Heart right ventricle (tissue), 16 donors: ENCODE data around the gene ATCAY. TPM values are rescaled to one million over a fixed set of nuclear protein-coding genes. Genes with fewer than 3 reads are reported as not detected.

ENCODE experiments used
- ATAC-seq, 8 donors: fragments of 200-7000 bp; cut with Tn5 transposase; one replicate each; pipeline ENCODE4 v1.9.1; 2020; ENCODE audit warnings: mild to moderate bottlenecking in 8 of 8, moderate library complexity in 8 of 8, moderate number of reproducible peaks in 1 of 8
- DNase-seq, 2 donors: peaks; one replicate each; pipeline ENCODE4 v3.0.0-alpha.2; 2020
- H3K27ac ChIP-seq, 10 donors: fragments of 200-600 bp; sonication (generic) in 2 of 10; one replicate each; pipeline versions ENCODE4 v1.5.0 to v1.8.0; 2020 to 2022; ENCODE audit warnings: mild to moderate bottlenecking in 3 of 10
- H3K27me3 ChIP-seq, 7 donors: fragments of 200-600 bp; one replicate each; pipeline ENCODE4 v1.8.0; 2021 to 2022; ENCODE audit warnings: mild to moderate bottlenecking in 2 of 7
- H3K36me3 ChIP-seq, 9 donors: fragments of 200-600 bp; sonication (generic) in 1 of 9; one replicate each; pipeline versions ENCODE4 v1.5.0 to v1.8.0; 2020 to 2022; ENCODE audit warnings: mild to moderate bottlenecking in 2 of 9
- H3K4me1 ChIP-seq, 9 donors: fragments of 200-600 bp; sonication (generic) in 1 of 9; one replicate each; pipeline versions ENCODE4 v1.5.0 to v1.8.0; 2020 to 2022; ENCODE audit warnings: mild to moderate bottlenecking in 4 of 9
- H3K4me3 ChIP-seq, 10 donors: fragments of 200-600 bp; sonication (generic) in 2 of 10; one replicate each; pipeline versions ENCODE4 v1.5.0 to v1.8.0; 2020 to 2022; ENCODE audit warnings: mild to moderate bottlenecking in 7 of 10, moderate library complexity in 2 of 10
- H3K9me3 ChIP-seq, 11 donors: fragments of 200-600 bp in 10 of 11; sonication (generic) in 2 of 11; one replicate each; pipeline versions ENCODE4 v1.5.0 to v1.8.0; 2013 to 2022; ENCODE audit warnings: mild to moderate bottlenecking in 2 of 11, control low read depth in 1 of 11, moderate library complexity in 1 of 11
- CTCF ChIP-seq, 9 donors: fragments of 200-600 bp; sonication (generic) in 2 of 9; IDR thresholded peaks; one replicate each; pipeline versions ENCODE4 v1.5.0 to v1.8.0; 2021 to 2022; ENCODE audit warnings: antibody characterized with exemption in 9 of 9, mild to moderate bottlenecking in 5 of 9, moderate library complexity in 1 of 9
- WGBS, 2 donors: extraction: QIAGEN DNeasy Blood & Tissue Kit; methylation state at CpG; one replicate each; pipeline ENCODE4 v1.1.7; 2013; ENCODE audit warnings: inconsistent platforms in 1 of 2; 5-methylcytosine and 5-hydroxymethylcytosine counted together
- intact Hi-C, 10 donors: fragments of 100-400 bp; cut with DNase I; formaldehyde crosslinking; loops; one replicate each; pipeline versions ENCODE4 v1.11.1 to v1.14.2; 2022
- polyA plus RNA-seq, 2 donors: library from polyadenylated mRNA; stranded (reverse); fragments of 200-250 nt; gene quantifications; one replicate each; pipeline ENCODE4 v1.2.3, GENCODE V29; 2013
- total RNA-seq, 10 donors: library from RNA; stranded (reverse); fragmentation: NEBNext Ultra II Directional in 3 of 10; extraction: Animal tissue kit (Norgen Biotek cat#: 25700) in 3 of 10; gene quantifications; one replicate each; pipeline versions ENCODE4 v1.2.1 to v1.2.4, GENCODE V29; 2021 to 2023
- donor health status: Arrhythmogenic right ventricular cardiomyopathy.
- donor health status: ischemic (EF 13 %, LVEDD 7.1; RV severe dilation, severe dysfunction).
- donor health status: healthy with polysubstance abuse.
- donor health status: DM: no; HTN: yes; CAD: no.
- donor health status: DM: no; HTN: no; CAD: no.
- donor health status: ischemic (EF 25% LVEDD 6.9; RV normal size, moderate dysfunction).
- donor health status: ischemic (EF 25% LVEDD 5.7; RV mildly dilated, moderate dysfunction).
- donor health status: healthy.
- donor health status: DM: yes; HTN: yes; CAD: no.
- donor health status: Ischemic cardiomyopathy.
- donor health status: ischemic (EF 35%, LVEDD 5.7; RV mildly dilated, moderate dysfunction).
- donor health status: nonischemic (EF 11% LVEDD 7.7; RV severe dilation, severe dysfunction).
- donor health status: DM: yes; HTN: yes; CAD: no.
- donor health status: PGD.
- donor health status: ischemic (EF 29% LVEDD 5.4; RV normal size, mild dysfunction).
- donor health status: nonischemic (EF 23%, LVEDD 6.1; RV moderate dilation, normal function).

The ATCAY gene
- total and polyA plus RNA-seq, 12 donors = not detected

- intact Hi-C loops = loop anchor here in 5 of 10 donors (2.0 to 10.0 kb wide), 3 partner anchors 14 to 208 kb away; partner anchors contain the start of genes EEF2 (in 3 of the 5), APBA3 (in 2 of the 5) and MRPL54 (in 2 of the 5)
- peaks cover 28 to 55% (median 48%) of the 10 kb centered on the region in 9 donors for H3K4me1 ChIP-seq
- no peak for TF ChIP-seq CTCF (IDR thresholded peaks at IDR 0.05)
- peak overlapping the region; percentile 93 to 100 (median 98) for H3K27ac ChIP-seq
- WGBS, 2 donors = 0 to 1% methylated on average over 21 to 22 of the region's 22 CpGs
- DNase-seq = no peak
- peaks cover 0 to 49% (median 28%) of the 10 kb centered on the region in 9 donors for H3K36me3 ChIP-seq
- peak overlapping the region; percentile 77 to 99 (median 96) for H3K4me3 ChIP-seq
- H3K27me3 ChIP-seq = no peaks in the 10 kb centered on the region
- no peaks in the 10 kb centered on the region for H3K9me3 ChIP-seq
- peak in 1 of 8 donors; percentile 1 for ATAC-seq
Measured at GRCh38 chr19:3970313-3970807, 89.9 kb downstream of the ATCAY start.

GRCh38 chr19:3970808-3971598 lies 90.5 kb downstream of the ATCAY start, which contains the start of gene DAPK3:
Gene DAPK3 (minus strand): TSS chr19:3971099. CDS start chr19:3969735, 1,364 bp downstream.
- Histone ChIP-seq H3K27me3 (no peaks in the 10 kb centered on the region), H3K4me3 (peak within 1 kb of the TSS; percentile 77 to 99 (median 96)), H3K4me1 (peaks cover 24 to 48% (median 46%) of the 10 kb centered on the region in 9 donors), H3K36me3 (peaks cover 0 to 49% (median 27%) of the 10 kb centered on the region in 9 donors), H3K27ac (peak within 1 kb of the TSS; percentile 93 to 100 (median 98)), H3K9me3 (no peaks in the 10 kb centered on the region)
- DNase-seq (peak; percentile 98), ATAC-seq (peak; percentile 77 to 88 (median 86))
- intact Hi-C loops = loop anchor here in 5 of 10 donors (2.0 to 10.0 kb wide), 3 partner anchors 14 to 209 kb away; partner anchors contain the start of genes EEF2 (in 3 of the 5), APBA3 (in 2 of the 5) and MRPL54 (in 2 of the 5)
- TF ChIP-seq CTCF (IDR thresholded peaks at IDR 0.05) = peak in 4 of 9 donors; percentile 10 to 32 (median 15)
- 1% methylated on average over 70 to 73 of the region's 73 CpGs for WGBS, 2 donors

GRCh38 chr19:3975144-3975543 lies 94.7 kb downstream of the ATCAY start:
- peaks cover 18 to 59% (median 50%) of the 10 kb centered on the region in 9 donors for H3K36me3 ChIP-seq
- ATAC-seq (no peak), DNase-seq (no peak)
- intact Hi-C loops = loop anchor here in 1 of 10 donors (10.0 kb wide), 1 partner anchor 210 kb away; the partner anchor contains the start of genes APBA3 and MRPL54
- H3K27ac ChIP-seq = no peak overlapping the region
- 83 to 85% methylated on average over 8 of the region's 8 CpGs for WGBS, 2 donors
- H3K27me3 ChIP-seq = no peaks in the 10 kb centered on the region
- no peak overlapping the region for H3K4me3 ChIP-seq
- no peak for TF ChIP-seq CTCF (IDR thresholded peaks at IDR 0.05)
- peaks cover 0 to 15% (median 6%) of the 10 kb centered on the region in 9 donors for H3K4me1 ChIP-seq
- H3K9me3 ChIP-seq = no peaks in the 10 kb centered on the region

GRCh38 chr19:3975637-3976087 lies 95.2 kb downstream of the ATCAY start:
- H3K4me1 ChIP-seq = peaks cover 0 to 17% (median 6%) of the 10 kb centered on the region in 9 donors
- DNase-seq (no peak), ATAC-seq (no peak)
- H3K9me3 ChIP-seq = no peaks in the 10 kb centered on the region
- WGBS, 2 donors = 80 to 81% methylated on average over 14 of the region's 14 CpGs
- no peak overlapping the region for H3K4me3 ChIP-seq
- intact Hi-C loops = loop anchor here in 1 of 10 donors (10.0 kb wide), 1 partner anchor 211 kb away; the partner anchor contains the start of genes APBA3 and MRPL54
- no peak for TF ChIP-seq CTCF (IDR thresholded peaks at IDR 0.05)
- no peaks in the 10 kb centered on the region for H3K27me3 ChIP-seq
- H3K36me3 ChIP-seq = peaks cover 23 to 64% (median 56%) of the 10 kb centered on the region in 9 donors
- H3K27ac ChIP-seq = no peak overlapping the region
